Measurements from ENCODE around the gene WNT8B. TPM values are rescaled to one million over a fixed set of nuclear protein-coding genes. Genes with fewer than 3 reads are reported as not detected.

The WNT8B gene
- total and polyA plus RNA-seq, 2 of the 13 experiments (the other 11 are each of a cell fraction or from before 2014, with no cell fraction given), result 0.07 to 0.20 TPM

- TF ChIP-seq, protein P1, sequence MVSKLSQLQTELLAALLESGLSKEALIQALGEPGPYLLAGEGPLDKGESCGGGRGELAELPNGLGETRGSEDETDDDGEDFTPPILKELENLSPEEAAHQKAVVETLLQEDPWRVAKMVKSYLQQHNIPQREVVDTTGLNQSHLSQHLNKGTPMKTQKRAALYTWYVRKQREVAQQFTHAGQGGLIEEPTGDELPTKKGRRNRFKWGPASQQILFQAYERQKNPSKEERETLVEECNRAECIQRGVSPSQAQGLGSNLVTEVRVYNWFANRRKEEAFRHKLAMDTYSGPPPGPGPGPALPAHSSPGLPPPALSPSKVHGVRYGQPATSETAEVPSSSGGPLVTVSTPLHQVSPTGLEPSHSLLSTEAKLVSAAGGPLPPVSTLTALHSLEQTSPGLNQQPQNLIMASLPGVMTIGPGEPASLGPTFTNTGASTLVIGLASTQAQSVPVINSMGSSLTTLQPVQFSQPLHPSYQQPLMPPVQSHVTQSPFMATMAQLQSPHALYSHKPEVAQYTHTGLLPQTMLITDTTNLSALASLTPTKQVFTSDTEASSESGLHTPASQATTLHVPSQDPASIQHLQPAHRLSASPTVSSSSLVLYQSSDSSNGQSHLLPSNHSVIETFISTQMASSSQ (IDR thresholded peaks at IDR 0.05; ENCODE audit: low read depth), result no peak
- TF ChIP-seq, protein P1 (CRISPR knock-in tag; IDR thresholded peaks at IDR 0.05; ENCODE audit: borderline replicate concordance), result no peak
- TF ChIP-seq, protein P2, sequence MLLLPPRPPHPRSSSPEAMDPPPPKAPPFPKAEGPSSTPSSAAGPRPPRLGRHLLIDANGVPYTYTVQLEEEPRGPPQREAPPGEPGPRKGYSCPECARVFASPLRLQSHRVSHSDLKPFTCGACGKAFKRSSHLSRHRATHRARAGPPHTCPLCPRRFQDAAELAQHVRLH (CRISPR knock-in tag; IDR thresholded peaks at IDR 0.05; ENCODE audit: borderline replicate concordance, low read depth), result peak; percentile 57; the same call in 1 of the 2 replicates
- TF ChIP-seq FOSL2 (CRISPR knock-in tag; IDR thresholded peaks at IDR 0.05) (peak; percentile 38; the same call in 1 of the 2 replicates), MIER2 (CRISPR knock-in tag; IDR thresholded peaks at IDR 0.05) (0 out of 2 replicates have a peak, but pooled peaks have one; percentile 30), ZNF180 (CRISPR knock-in tag; IDR thresholded peaks at IDR 0.05; ENCODE audit: borderline replicate concordance, low read depth) (no peak), NR2C2 (CRISPR knock-in tag; IDR thresholded peaks at IDR 0.05; ENCODE audit: borderline replicate concordance) (no peak), FOXA3 (CRISPR knock-in tag; IDR thresholded peaks at IDR 0.05) (peak; percentile 59; the same call in 1 of the 2 replicates), ERF (CRISPR knock-in tag; IDR thresholded peaks at IDR 0.05) (peak; percentile 68; the same call in 1 of the 2 replicates), KLF9 (CRISPR knock-in tag; IDR thresholded peaks at IDR 0.05; ENCODE audit: low read depth) (0 out of 2 replicates have a peak, but pooled peaks have one; percentile 48)
- TF ChIP-seq, protein P3, sequence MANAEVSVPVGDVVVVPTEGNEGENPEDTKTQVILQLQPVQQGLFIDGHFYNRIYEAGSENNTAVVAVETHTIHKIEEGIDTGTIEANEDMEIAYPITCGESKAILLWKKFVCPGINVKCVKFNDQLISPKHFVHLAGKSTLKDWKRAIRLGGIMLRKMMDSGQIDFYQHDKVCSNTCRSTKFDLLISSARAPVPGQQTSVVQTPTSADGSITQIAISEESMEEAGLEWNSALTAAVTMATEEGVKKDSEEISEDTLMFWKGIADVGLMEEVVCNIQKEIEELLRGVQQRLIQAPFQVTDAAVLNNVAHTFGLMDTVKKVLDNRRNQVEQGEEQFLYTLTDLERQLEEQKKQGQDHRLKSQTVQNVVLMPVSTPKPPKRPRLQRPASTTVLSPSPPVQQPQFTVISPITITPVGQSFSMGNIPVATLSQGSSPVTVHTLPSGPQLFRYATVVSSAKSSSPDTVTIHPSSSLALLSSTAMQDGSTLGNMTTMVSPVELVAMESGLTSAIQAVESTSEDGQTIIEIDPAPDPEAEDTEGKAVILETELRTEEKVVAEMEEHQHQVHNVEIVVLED (CRISPR knock-in tag; IDR thresholded peaks at IDR 0.05; ENCODE audit: borderline replicate concordance), result no peak
- TF ChIP-seq, protein P4, sequence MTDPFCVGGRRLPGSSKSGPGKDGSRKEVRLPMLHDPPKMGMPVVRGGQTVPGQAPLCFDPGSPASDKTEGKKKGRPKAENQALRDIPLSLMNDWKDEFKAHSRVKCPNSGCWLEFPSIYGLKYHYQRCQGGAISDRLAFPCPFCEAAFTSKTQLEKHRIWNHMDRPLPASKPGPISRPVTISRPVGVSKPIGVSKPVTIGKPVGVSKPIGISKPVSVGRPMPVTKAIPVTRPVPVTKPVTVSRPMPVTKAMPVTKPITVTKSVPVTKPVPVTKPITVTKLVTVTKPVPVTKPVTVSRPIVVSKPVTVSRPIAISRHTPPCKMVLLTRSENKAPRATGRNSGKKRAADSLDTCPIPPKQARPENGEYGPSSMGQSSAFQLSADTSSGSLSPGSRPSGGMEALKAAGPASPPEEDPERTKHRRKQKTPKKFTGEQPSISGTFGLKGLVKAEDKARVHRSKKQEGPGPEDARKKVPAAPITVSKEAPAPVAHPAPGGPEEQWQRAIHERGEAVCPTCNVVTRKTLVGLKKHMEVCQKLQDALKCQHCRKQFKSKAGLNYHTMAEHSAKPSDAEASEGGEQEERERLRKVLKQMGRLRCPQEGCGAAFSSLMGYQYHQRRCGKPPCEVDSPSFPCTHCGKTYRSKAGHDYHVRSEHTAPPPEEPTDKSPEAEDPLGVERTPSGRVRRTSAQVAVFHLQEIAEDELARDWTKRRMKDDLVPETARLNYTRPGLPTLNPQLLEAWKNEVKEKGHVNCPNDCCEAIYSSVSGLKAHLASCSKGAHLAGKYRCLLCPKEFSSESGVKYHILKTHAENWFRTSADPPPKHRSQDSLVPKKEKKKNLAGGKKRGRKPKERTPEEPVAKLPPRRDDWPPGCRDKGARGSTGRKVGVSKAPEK (CRISPR knock-in tag; IDR thresholded peaks at IDR 0.05; ENCODE audit: borderline replicate concordance), result no peak
- TF ChIP-seq, protein P5, sequence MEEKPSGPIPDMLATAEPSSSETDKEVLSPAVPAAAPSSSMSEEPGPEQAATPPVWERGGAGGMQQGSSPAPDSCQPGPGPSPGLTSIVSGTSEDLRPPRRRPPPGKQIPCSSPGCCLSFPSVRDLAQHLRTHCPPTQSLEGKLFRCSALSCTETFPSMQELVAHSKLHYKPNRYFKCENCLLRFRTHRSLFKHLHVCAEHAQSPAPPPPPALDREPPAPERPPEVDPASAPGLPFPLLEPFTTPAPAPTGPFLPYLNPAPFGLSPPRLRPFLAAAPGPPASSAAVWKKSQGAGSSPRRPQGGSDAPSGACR (CRISPR knock-in tag; IDR thresholded peaks at IDR 0.05), result no peak
- TF ChIP-seq, protein P6, sequence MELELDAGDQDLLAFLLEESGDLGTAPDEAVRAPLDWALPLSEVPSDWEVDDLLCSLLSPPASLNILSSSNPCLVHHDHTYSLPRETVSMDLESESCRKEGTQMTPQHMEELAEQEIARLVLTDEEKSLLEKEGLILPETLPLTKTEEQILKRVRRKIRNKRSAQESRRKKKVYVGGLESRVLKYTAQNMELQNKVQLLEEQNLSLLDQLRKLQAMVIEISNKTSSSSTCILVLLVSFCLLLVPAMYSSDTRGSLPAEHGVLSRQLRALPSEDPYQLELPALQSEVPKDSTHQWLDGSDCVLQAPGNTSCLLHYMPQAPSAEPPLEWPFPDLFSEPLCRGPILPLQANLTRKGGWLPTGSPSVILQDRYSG (CRISPR knock-in tag; IDR thresholded peaks at IDR 0.05), result no peak
- TF ChIP-seq, protein P7, sequence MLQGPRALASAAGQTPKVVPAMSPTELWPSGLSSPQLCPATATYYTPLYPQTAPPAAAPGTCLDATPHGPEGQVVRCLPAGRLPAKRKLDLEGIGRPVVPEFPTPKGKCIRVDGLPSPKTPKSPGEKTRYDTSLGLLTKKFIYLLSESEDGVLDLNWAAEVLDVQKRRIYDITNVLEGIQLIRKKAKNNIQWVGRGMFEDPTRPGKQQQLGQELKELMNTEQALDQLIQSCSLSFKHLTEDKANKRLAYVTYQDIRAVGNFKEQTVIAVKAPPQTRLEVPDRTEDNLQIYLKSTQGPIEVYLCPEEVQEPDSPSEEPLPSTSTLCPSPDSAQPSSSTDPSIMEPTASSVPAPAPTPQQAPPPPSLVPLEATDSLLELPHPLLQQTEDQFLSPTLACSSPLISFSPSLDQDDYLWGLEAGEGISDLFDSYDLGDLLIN (CRISPR knock-in tag; IDR thresholded peaks at IDR 0.05; ENCODE audit: borderline replicate concordance), result no peak
Observed at GRCh38 chr10:100433253-100434240, 29.3 kb upstream of the WNT8B start (continued).

Data from HepG2 (cell line).